HG02938 (cell line): ENCODE measurements around the gene NEUROD6.

Experiments
- ATAC-seq: cut with Tn5 transposase; IDR thresholded peaks from one replicate; pipeline ENCODE4 v1.9.1; 2021; ENCODE audit warnings: mild to moderate bottlenecking, moderate library complexity; ENCODE audit not compliant: unreplicated experiment

NEUROD6 gene

GRCh38 chr7:31340603-31341002 is at the start of gene NEUROD6:
TSS of gene NEUROD6 (minus strand) at chr7:31340726. CDS start at chr7:31339268, 1,458 bp downstream.
- ATAC-seq, result no peak

GRCh38 chr7:31384466-31384865 is 43.9 kb upstream of the NEUROD6 start:
- no peak for ATAC-seq

GRCh38 chr7:31382722-31383121 is 42.2 kb upstream of the NEUROD6 start:
- ATAC-seq, result no peak

GRCh38 chr7:31373337-31374289 is 33.1 kb upstream of the NEUROD6 start:
- ATAC-seq, result peak; percentile 87

- ATAC-seq, result no peak
Measured at GRCh38 chr7:31372231-31372959, 31.9 kb upstream of the NEUROD6 start.

- ATAC-seq, result no peak
Measured at GRCh38 chr7:31371621-31372020, 31.1 kb upstream of the NEUROD6 start.

- ATAC-seq, result no peak
Measured at GRCh38 chr7:31370609-31371008, 30.1 kb upstream of the NEUROD6 start.

- ATAC-seq, result no peak
Measured at GRCh38 chr7:31368620-31369019, 28.1 kb upstream of the NEUROD6 start.

- ATAC-seq, result no peak
Measured at GRCh38 chr7:31363496-31363895, 23.0 kb upstream of the NEUROD6 start.

GRCh38 chr7:31363051-31363450 is 22.5 kb upstream of the NEUROD6 start:
- ATAC-seq, result no peak

GRCh38 chr7:31362401-31362800 is 21.9 kb upstream of the NEUROD6 start:
- no peak for ATAC-seq

- no peak for ATAC-seq
Measured at GRCh38 chr7:31358467-31358866, 17.9 kb upstream of the NEUROD6 start.

- no peak for ATAC-seq
Measured at GRCh38 chr7:31345421-31345820, 4.9 kb upstream of the NEUROD6 start.

GRCh38 chr7:31343516-31344305 is 3.2 kb upstream of the NEUROD6 start:
- no peak for ATAC-seq

GRCh38 chr7:31341141-31341540 is 615 bp upstream of the NEUROD6 start:
- ATAC-seq, result no peak

GRCh38 chr7:31340051-31340450 is 475 bp downstream of the NEUROD6 start:
- no peak for ATAC-seq

GRCh38 chr7:31338706-31339105 is 1.8 kb downstream of the NEUROD6 start:
- no peak for ATAC-seq

- no peak for ATAC-seq
Measured at GRCh38 chr7:31337002-31337565, 3.4 kb downstream of the NEUROD6 start.

GRCh38 chr7:31336202-31337001 is 4.1 kb downstream of the NEUROD6 start:
- ATAC-seq, result no peak

- ATAC-seq, result no peak
Measured at GRCh38 chr7:31335884-31336201, 4.7 kb downstream of the NEUROD6 start.
